ENCODE measurements around the gene HGF. TPM values are rescaled to one million over a fixed set of nuclear protein-coding genes. Genes with fewer than 3 reads are reported as not detected.

HGF gene
- total RNA-seq, 2 experiments from 2014 or later, result not detected

GRCh38 chr7:81751619-81752317, 18.1 kb downstream of the HGF start:
- no peak for DNase-seq
- peaks cover 0 to 3% of the 10 kb centered on the region in 2 experiments for H3K9me3 ChIP-seq (ENCODE audit: control insufficient read depth in 1 of 2, insufficient read depth in 1 of 2, low read length in 2 of 2)
- ChIA-PET POLR2A (no interaction called here), CTCF (no interaction called here)
- Mint-ChIP-seq H3K4me3 (no peak overlapping the region), H3K27ac (no peak overlapping the region), H3K4me1 (ENCODE audit: low read depth) (no peaks in the 10 kb centered on the region), H3K9me3 (no peaks in the 10 kb centered on the region), H3K27me3 (no peaks in the 10 kb centered on the region), H3K36me3 (ENCODE audit: low read depth) (no peaks in the 10 kb centered on the region)
- no peak overlapping the region for H3K27ac ChIP-seq (ENCODE audit: low read depth in 1 of 2, low read length in 2 of 2)
- no peak overlapping the region for H3K4me3 ChIP-seq (ENCODE audit: low read length)
- intact Hi-C loops (cut with DNase I, micrococcal nuclease), result no loop called here
- no peaks in the 10 kb centered on the region for H3K27me3 ChIP-seq (ENCODE audit: control insufficient read depth in 1 of 2, insufficient read depth in 2 of 2, low read length in 2 of 2)
- H3K36me3 ChIP-seq (ENCODE audit: insufficient read depth, low read length), result no peaks in the 10 kb centered on the region
- ATAC-seq (ENCODE audit: poor library complexity), result no peak
- no peak for TF ChIP-seq CTCF (IDR thresholded peaks at IDR 0.05)
- no peaks in the 10 kb centered on the region for H3K4me1 ChIP-seq (ENCODE audit: insufficient read depth, low read length)

- no peaks in the 10 kb centered on the region for H3K36me3 Mint-ChIP-seq (ENCODE audit: low read depth)
- no peaks in the 10 kb centered on the region for H3K4me1 ChIP-seq (ENCODE audit: insufficient read depth, low read length)
- H3K9me3 Mint-ChIP-seq, result no peaks in the 10 kb centered on the region
- no peak overlapping the region for H3K27ac ChIP-seq (ENCODE audit: low read depth in 1 of 2, low read length in 2 of 2)
- H3K4me1 Mint-ChIP-seq (ENCODE audit: low read depth), result no peaks in the 10 kb centered on the region
- intact Hi-C loops (cut with DNase I, micrococcal nuclease), result no loop called here
- no peaks in the 10 kb centered on the region for H3K36me3 ChIP-seq (ENCODE audit: insufficient read depth, low read length)
- DNase-seq (no peak), ATAC-seq (ENCODE audit: poor library complexity) (no peak)
- CTCF ChIA-PET, result no interaction called here
- TF ChIP-seq CTCF (IDR thresholded peaks at IDR 0.05), result no peak
- H3K9me3 ChIP-seq (ENCODE audit: control insufficient read depth in 1 of 2, insufficient read depth in 1 of 2, low read length in 2 of 2), result peaks cover 0 to 3% of the 10 kb centered on the region in 2 experiments
- no peak overlapping the region for H3K4me3 ChIP-seq (ENCODE audit: low read length)
- H3K27ac Mint-ChIP-seq, result no peak overlapping the region
- POLR2A ChIA-PET, result no interaction called here
- H3K4me3 Mint-ChIP-seq, result no peak overlapping the region
- H3K27me3 Mint-ChIP-seq, result no peaks in the 10 kb centered on the region
- no peaks in the 10 kb centered on the region for H3K27me3 ChIP-seq (ENCODE audit: control insufficient read depth in 1 of 2, insufficient read depth in 2 of 2, low read length in 2 of 2)
These were observed 24.2 kb downstream of the HGF start for GRCh38 chr7:81745637-81746036.

- Mint-ChIP-seq H3K9me3 (no peaks in the 10 kb centered on the region), H3K4me3 (no peak overlapping the region), H3K36me3 (ENCODE audit: low read depth) (no peaks in the 10 kb centered on the region), H3K27me3 (no peaks in the 10 kb centered on the region), H3K4me1 (ENCODE audit: low read depth) (no peaks in the 10 kb centered on the region), H3K27ac (no peak overlapping the region)
- TF ChIP-seq CTCF (IDR thresholded peaks at IDR 0.05), result no peak
- no peaks in the 10 kb centered on the region for H3K27me3 ChIP-seq (ENCODE audit: control insufficient read depth in 1 of 2, insufficient read depth in 2 of 2, low read length in 2 of 2)
- ChIA-PET POLR2A (no interaction called here), CTCF (no interaction called here)
- H3K4me1 ChIP-seq (ENCODE audit: insufficient read depth, low read length), result no peaks in the 10 kb centered on the region
- H3K9me3 ChIP-seq (ENCODE audit: control insufficient read depth in 1 of 2, insufficient read depth in 1 of 2, low read length in 2 of 2), result peaks cover 0 to 3% of the 10 kb centered on the region in 2 experiments
- no peak overlapping the region for H3K4me3 ChIP-seq (ENCODE audit: low read length)
- no peaks in the 10 kb centered on the region for H3K36me3 ChIP-seq (ENCODE audit: insufficient read depth, low read length)
- no peak for DNase-seq
- H3K27ac ChIP-seq (ENCODE audit: low read depth in 1 of 2, low read length in 2 of 2), result no peak overlapping the region
- no peak for ATAC-seq (ENCODE audit: poor library complexity)
- intact Hi-C loops (cut with DNase I, micrococcal nuclease), result no loop called here
These were observed 25.5 kb downstream of the HGF start for GRCh38 chr7:81744389-81744788.
